Measurements from ENCODE around the gene CACNA1E. TPM values are rescaled to one million over a fixed set of nuclear protein-coding genes. Genes with fewer than 3 reads are reported as not detected.

The CACNA1E gene
- total RNA-seq, 1 experiment from 2014 or later: 0.46 TPM

- no peak overlapping the region for H2AK5ac ChIP-seq (ENCODE audit: insufficient read length, low read length)
- Mint-ChIP-seq H3K4me1 (peaks cover 9 to 10% of the 10 kb centered on the region in 2 experiments), H3K27me3 (ENCODE audit: low read depth) (peaks cover 2% of the 10 kb centered on the region; the same call in 1 of the 2 replicates), H3K36me3 (ENCODE audit: insufficient read depth in 1 of 3, low read depth in 3 of 3) (peaks cover 10 to 24% (median 17%) of the 10 kb centered on the region in 3 experiments), H3K27ac (no peak overlapping the region), H3K9me3 (peaks cover 16 to 25% of the 10 kb centered on the region in 2 experiments), H3K4me3 (no peak overlapping the region)
- H2BK120ac ChIP-seq (ENCODE audit: low read depth, low read length, poor library complexity, severe bottlenecking): no peak overlapping the region
- no peak overlapping the region for H2BK20ac ChIP-seq (ENCODE audit: low read depth, low read length, poor library complexity, severe bottlenecking)
- no CpG with 5 or more reads among the region's 3 CpGs for WGBS (ENCODE audit: extremely low coverage, insufficient read length, low lambda C conversion rate)
- no peaks in the 10 kb centered on the region for H3K27me3 ChIP-seq (ENCODE audit: insufficient read depth, low read length)
- TF ChIP-seq, protein P1, sequence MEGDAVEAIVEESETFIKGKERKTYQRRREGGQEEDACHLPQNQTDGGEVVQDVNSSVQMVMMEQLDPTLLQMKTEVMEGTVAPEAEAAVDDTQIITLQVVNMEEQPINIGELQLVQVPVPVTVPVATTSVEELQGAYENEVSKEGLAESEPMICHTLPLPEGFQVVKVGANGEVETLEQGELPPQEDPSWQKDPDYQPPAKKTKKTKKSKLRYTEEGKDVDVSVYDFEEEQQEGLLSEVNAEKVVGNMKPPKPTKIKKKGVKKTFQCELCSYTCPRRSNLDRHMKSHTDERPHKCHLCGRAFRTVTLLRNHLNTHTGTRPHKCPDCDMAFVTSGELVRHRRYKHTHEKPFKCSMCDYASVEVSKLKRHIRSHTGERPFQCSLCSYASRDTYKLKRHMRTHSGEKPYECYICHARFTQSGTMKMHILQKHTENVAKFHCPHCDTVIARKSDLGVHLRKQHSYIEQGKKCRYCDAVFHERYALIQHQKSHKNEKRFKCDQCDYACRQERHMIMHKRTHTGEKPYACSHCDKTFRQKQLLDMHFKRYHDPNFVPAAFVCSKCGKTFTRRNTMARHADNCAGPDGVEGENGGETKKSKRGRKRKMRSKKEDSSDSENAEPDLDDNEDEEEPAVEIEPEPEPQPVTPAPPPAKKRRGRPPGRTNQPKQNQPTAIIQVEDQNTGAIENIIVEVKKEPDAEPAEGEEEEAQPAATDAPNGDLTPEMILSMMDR (conservative IDR thresholded peaks at IDR 0.05): no peak
- no peak overlapping the region for H3K4me2 ChIP-seq (ENCODE audit: insufficient read depth, insufficient read length, low read length)
- no peak overlapping the region for H2BK5ac ChIP-seq (ENCODE audit: insufficient read length, low read length)
- no peaks in the 10 kb centered on the region for H3K9me3 ChIP-seq (ENCODE audit: control insufficient read depth, low read depth, low read length)
- no peaks in the 10 kb centered on the region for H3K79me1 ChIP-seq (ENCODE audit: insufficient read depth, low read depth, low read length, poor library complexity, severe bottlenecking)
- H2BK12ac ChIP-seq (ENCODE audit: insufficient read length, low read depth, low read length): no peak overlapping the region
- H3K23ac ChIP-seq (ENCODE audit: insufficient read length, low read depth, low read length): no peak overlapping the region
- DNase-seq: no peak
- H4K8ac ChIP-seq (replicated peaks; ENCODE audit: insufficient read length, low read depth, low read length): no peak overlapping the region
- no peaks in the 10 kb centered on the region for H4K20me1 ChIP-seq (ENCODE audit: control insufficient read depth, insufficient read depth, insufficient read length)
- H2AFZ ChIP-seq (ENCODE audit: low read length): no peak overlapping the region
- no peak overlapping the region for H3T11ph ChIP-seq (ENCODE audit: low read length)
- H2BK15ac ChIP-seq (ENCODE audit: low read depth, low read length): no peak overlapping the region
- no peak overlapping the region for H3K4ac ChIP-seq (ENCODE audit: low read depth, low read length)
- H3K27ac ChIP-seq (ENCODE audit: insufficient read length, low read depth, low read length): no peak overlapping the region
- H3K79me2 ChIP-seq (ENCODE audit: insufficient read depth, low read length): no peaks in the 10 kb centered on the region
- H3K56ac ChIP-seq (ENCODE audit: insufficient read length, low read depth, low read length): no peak overlapping the region
- H3K14ac ChIP-seq (ENCODE audit: insufficient read depth, low read length): no peak overlapping the region
- no peak overlapping the region for H4K5ac ChIP-seq (ENCODE audit: insufficient read length, low read depth, low read length)
- no peaks in the 10 kb centered on the region; the same call in 1 of the 2 replicates for H3K4me1 ChIP-seq (ENCODE audit: insufficient read depth, low read length)
- H3K23me2 ChIP-seq (ENCODE audit: insufficient read length, low read depth, low read length, poor library complexity, severe bottlenecking): no peaks in the 10 kb centered on the region
- H3K18ac ChIP-seq (ENCODE audit: insufficient read length, low read depth, low read length): no peak overlapping the region
- no peak overlapping the region for H3K9ac ChIP-seq (ENCODE audit: extremely low read depth, insufficient read length, low read length)
- H4K91ac ChIP-seq (ENCODE audit: insufficient read length, low read depth, low read length): no peak overlapping the region
These were observed 48.8 kb downstream of the CACNA1E start for GRCh38 chr1:181531951-181532600.
